Kidney (tissue), 22 donors: ENCODE results near the gene ARHGAP28. TPM values are rescaled to one million over a fixed set of nuclear protein-coding genes. Genes with fewer than 3 reads are reported as not detected.

ENCODE experiments used
- DNase-seq, 5 donors: peaks; one replicate each; pipeline ENCODE4 v3.0.0-alpha.2; 2013 to 2020
- FAIRE-seq: peaks from 2 replicates; lab custom pipeline; 2012; peaks lifted over from hg19 to GRCh38; lab: Jason Lieb, UNC
- H3K27ac ChIP-seq, 2 donors: one replicate each; pipeline ENCODE4 v1.7.0; 2013; ENCODE audit warnings: low read depth in 2 of 2, low read length in 2 of 2, inconsistent platforms in 1 of 2
- H3K27me3 ChIP-seq: one replicate; pipeline ENCODE4 v1.7.1; 2013; ENCODE audit warnings: low read length, inconsistent platforms; ENCODE audit not compliant: control insufficient read depth, insufficient read depth
- H3K36me3 ChIP-seq, 3 donors: one replicate each; pipeline versions ENCODE4 v1.7.0 to v1.7.1; 2013; ENCODE audit warnings: low read length in 3 of 3, control low read depth in 1 of 3, inconsistent platforms in 1 of 3; ENCODE audit not compliant: insufficient read depth in 3 of 3, control insufficient read depth in 2 of 3
- H3K4me1 ChIP-seq, 3 donors: one replicate each; pipeline versions ENCODE4 v1.7.0 to v1.7.1; 2013; ENCODE audit warnings: low read length in 3 of 3, inconsistent platforms in 1 of 3, low read depth in 1 of 3; ENCODE audit not compliant: control insufficient read depth in 2 of 3, insufficient read depth in 2 of 3
- H3K4me3 ChIP-seq, 3 donors: one replicate each; pipeline versions ENCODE4 v1.7.0 to v1.8.1; 2013; ENCODE audit warnings: low read length in 3 of 3, control low read depth in 1 of 3, inconsistent platforms in 1 of 3
- H3K9ac ChIP-seq, 3 donors: one replicate each; pipeline versions ENCODE4 v1.7.0 to v1.7.1; 2013; ENCODE audit warnings: low read length in 3 of 3, control low read depth in 1 of 3, inconsistent platforms in 1 of 3
- H3K9me3 ChIP-seq, 3 donors: one replicate each; pipeline versions ENCODE4 v1.7.0 to v1.7.1; 2013; ENCODE audit warnings: low read length in 3 of 3, control low read depth in 1 of 3, inconsistent platforms in 1 of 3; ENCODE audit not compliant: control insufficient read depth in 2 of 3, insufficient read depth in 1 of 3
- intact Hi-C: fragments of 100-400 bp; cut with DNase I; formaldehyde crosslinking; loops from one replicate; pipeline ENCODE4 v1.11.1; 2022
- long read RNA-seq, 10 donors: library from polyadenylated mRNA in 1 of 10; unstranded in 1 of 10; transcript quantifications; one replicate each; pipeline ENCODE4 v2.0.0 and lab custom pipeline, GENCODE V29; 2021 to 2026
- polyA plus RNA-seq: library from polyadenylated mRNA; stranded (reverse); fragments of 350-450 nt; fragmentation: Illumina TruSeq; extraction: RNeasy Lipid Tissue Mini Kit (QIAGEN cat#74804); gene quantifications from one replicate; pipeline ENCODE4 v1.2.3, GENCODE V29; 2014; ENCODE audit warnings: low read depth, low replicate concordance; ENCODE audit not compliant: insufficient read depth
- total RNA-seq: library from RNA; stranded (reverse); fragmentation: NEBNext Ultra II Directional; extraction: Animal tissue kit (Norgen Biotek cat#: 25700); gene quantifications from one replicate; pipeline ENCODE4 v1.2.1, GENCODE V29; 2021
- TF ChIP-seq, protein P1 (sequence below): IDR thresholded peaks from 3 replicates; pipeline ENCODE4 v1.5.1; 2012; ENCODE audit warnings: mild to moderate bottlenecking, moderate library complexity, borderline replicate concordance; ENCODE audit not compliant: insufficient read depth; ENCODE audit errors: extremely low read depth
- donor health status: control.
- donor health status: control.
- donor health status: control.
- donor health status: control.
- donor health status: control.
- donor health status: DM: yes; HTN: yes; CAD: no.
- donor health status: Normal renal cell carcinoma (clear cell type).

ARHGAP28 gene, protein sequence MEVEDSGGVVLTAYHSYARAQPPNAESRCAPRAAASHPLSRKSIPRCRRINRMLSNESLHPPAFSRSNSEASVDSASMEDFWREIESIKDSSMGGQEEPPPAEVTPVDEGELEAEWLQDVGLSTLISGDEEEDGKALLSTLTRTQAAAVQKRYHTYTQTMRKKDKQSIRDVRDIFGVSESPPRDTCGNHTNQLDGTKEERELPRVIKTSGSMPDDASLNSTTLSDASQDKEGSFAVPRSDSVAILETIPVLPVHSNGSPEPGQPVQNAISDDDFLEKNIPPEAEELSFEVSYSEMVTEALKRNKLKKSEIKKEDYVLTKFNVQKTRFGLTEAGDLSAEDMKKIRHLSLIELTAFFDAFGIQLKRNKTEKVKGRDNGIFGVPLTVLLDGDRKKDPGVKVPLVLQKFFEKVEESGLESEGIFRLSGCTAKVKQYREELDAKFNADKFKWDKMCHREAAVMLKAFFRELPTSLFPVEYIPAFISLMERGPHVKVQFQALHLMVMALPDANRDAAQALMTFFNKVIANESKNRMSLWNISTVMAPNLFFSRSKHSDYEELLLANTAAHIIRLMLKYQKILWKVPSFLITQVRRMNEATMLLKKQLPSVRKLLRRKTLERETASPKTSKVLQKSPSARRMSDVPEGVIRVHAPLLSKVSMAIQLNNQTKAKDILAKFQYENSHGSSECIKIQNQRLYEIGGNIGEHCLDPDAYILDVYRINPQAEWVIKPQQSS
- 4.6 TPM for total RNA-seq
- 4.6 TPM for polyA plus RNA-seq
- long read RNA-seq, donor 1, partial matches to known transcripts: 0 of 4 reads
- long read RNA-seq, donor 1, other reads (novel, unspliced or antisense): 0 of 4 reads
- long read RNA-seq, donor 2, transcript ARHGAP28-203 (18 exons, 2,295 nt): major isoform, 5 of 6 reads
- long read RNA-seq, donor 2, partial matches to known transcripts: 0 of 6 reads
- long read RNA-seq, donor 2, other reads (novel, unspliced or antisense): 0 of 6 reads
- long read RNA-seq, donor 3, full-length matches to known transcripts: 3 of 3 reads
- long read RNA-seq, donor 3, partial matches to known transcripts: 0 of 3 reads
- long read RNA-seq, donor 3, other reads (novel, unspliced or antisense): 0 of 3 reads
- long read RNA-seq, donor 4, transcript ARHGAP28-203 (18 exons, 2,295 nt): major isoform, 5 of 5 reads
- long read RNA-seq, donor 4, partial matches to known transcripts: 0 of 5 reads
- long read RNA-seq, donor 4, other reads (novel, unspliced or antisense): 0 of 5 reads
- long read RNA-seq, donor 5, partial matches to known transcripts: 0 of 1 reads
- long read RNA-seq, donor 5, other reads (novel, unspliced or antisense): 0 of 1 reads
- long read RNA-seq, donor 6, partial matches to known transcripts: 0 of 4 reads
- long read RNA-seq, donor 6, other reads (novel, unspliced or antisense): 0 of 4 reads
- long read RNA-seq, donor 7, partial matches to known transcripts: 0 of 4 reads
- long read RNA-seq, donor 7, other reads (novel, unspliced or antisense): 2 of 4 reads
- long read RNA-seq, donor 8, partial matches to known transcripts: 0 of 2 reads
- long read RNA-seq, donor 8, other reads (novel, unspliced or antisense): 0 of 2 reads
- long read RNA-seq, donor 9, partial matches to known transcripts: 0 of 2 reads
- long read RNA-seq, donor 9, other reads (novel, unspliced or antisense): 0 of 2 reads
- long read RNA-seq, donor 10, partial matches to known transcripts: 0 of 4 reads
- long read RNA-seq, donor 10, other reads (novel, unspliced or antisense): 0 of 4 reads

DNA sequence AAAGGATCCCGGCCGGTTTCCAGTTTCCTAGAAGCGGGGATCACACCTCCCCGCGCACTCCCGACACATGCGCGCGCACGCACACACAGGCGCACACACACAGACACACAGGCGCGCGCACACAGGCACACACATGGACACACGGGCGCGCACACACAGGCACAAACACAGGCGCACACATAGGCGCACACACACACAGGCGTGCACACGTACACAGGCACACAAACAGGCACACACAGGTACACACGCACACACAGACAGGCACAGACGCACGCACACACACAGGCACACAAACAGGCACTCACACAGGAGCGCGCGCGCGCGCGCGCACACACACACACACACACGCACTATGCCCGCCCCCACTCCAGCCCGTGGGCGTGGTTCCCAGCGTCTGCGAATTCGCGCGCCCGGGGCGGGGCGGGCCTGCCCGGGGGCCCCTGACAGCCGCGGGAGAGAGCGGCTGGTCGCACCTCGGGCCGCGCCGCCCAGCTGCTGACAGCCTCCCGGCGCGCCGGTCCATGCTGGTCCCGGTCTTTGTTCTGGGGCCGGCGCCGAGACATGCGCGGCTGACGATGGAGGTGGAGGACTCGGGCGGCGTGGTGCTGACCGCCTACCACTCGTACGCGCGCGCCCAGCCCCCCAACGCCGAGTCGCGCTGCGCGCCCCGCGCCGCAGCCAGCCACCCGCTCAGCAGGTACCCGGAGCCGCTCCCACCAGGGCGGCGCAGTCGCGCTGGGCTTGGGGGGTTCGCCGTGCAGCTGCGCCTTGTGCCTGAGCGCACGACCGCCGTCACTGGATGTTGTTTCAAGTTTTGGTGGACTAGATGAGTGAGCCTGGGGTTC is at the start of gene ARHGAP28:
TSS of gene ARHGAP28 (plus strand) at position 470 of the 845 bp plus-strand sequence. CDS start at position 576, 106 bp downstream.
- intact Hi-C loops: no loop called here
- Histone ChIP-seq H3K27me3 (no peaks in the 10 kb centered on the region), H3K4me3 (peak within 1 kb of the TSS; percentile 65 to 96 (median 81)), H3K9ac (peak within 1 kb of the TSS; percentile 0 to 93 (median 43)), H3K27ac (peak within 1 kb of the TSS; percentile 29 to 85), H3K36me3 (no peaks in the 10 kb centered on the region), H3K9me3 (no peaks in the 10 kb centered on the region), H3K4me1 (peaks cover 0 to 6% (median 6%) of the 10 kb centered on the region in 3 donors)
- TF ChIP-seq, protein P1, sequence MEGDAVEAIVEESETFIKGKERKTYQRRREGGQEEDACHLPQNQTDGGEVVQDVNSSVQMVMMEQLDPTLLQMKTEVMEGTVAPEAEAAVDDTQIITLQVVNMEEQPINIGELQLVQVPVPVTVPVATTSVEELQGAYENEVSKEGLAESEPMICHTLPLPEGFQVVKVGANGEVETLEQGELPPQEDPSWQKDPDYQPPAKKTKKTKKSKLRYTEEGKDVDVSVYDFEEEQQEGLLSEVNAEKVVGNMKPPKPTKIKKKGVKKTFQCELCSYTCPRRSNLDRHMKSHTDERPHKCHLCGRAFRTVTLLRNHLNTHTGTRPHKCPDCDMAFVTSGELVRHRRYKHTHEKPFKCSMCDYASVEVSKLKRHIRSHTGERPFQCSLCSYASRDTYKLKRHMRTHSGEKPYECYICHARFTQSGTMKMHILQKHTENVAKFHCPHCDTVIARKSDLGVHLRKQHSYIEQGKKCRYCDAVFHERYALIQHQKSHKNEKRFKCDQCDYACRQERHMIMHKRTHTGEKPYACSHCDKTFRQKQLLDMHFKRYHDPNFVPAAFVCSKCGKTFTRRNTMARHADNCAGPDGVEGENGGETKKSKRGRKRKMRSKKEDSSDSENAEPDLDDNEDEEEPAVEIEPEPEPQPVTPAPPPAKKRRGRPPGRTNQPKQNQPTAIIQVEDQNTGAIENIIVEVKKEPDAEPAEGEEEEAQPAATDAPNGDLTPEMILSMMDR: peak; percentile 37
- peak; percentile 88 to 98 (median 97) for DNase-seq
- FAIRE-seq: no peak

DNA sequence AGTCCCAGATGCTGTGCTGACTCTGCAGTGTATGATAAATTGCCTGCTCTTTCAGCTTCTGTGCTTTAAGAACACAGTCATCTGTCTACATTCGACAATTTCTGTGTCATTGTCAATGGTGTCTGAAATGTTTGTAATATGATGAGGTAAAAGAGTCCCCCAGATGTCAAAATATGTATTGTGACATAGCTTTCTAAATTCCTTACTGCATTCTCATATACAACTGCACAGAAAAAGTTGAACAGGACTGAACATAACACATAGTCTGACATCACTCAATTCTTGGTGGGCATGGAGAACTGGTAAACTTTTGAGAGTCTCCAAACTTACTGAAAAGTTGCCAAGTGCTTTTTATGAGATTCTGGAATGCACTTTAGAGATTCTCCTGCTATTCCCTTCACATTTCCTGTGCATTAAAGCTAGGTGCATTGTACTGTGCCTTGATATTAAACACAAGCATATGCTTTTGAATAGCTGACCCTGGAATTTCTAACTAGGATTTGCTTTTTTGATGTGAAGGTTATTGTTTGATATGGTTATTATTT is 48.1 kb upstream of the ARHGAP28 start:
- Histone ChIP-seq H3K4me3 (no peak overlapping the region), H3K36me3 (no peaks in the 10 kb centered on the region), H3K4me1 (no peaks in the 10 kb centered on the region), H3K27ac (no peak overlapping the region), H3K27me3 (no peaks in the 10 kb centered on the region), H3K9me3 (no peaks in the 10 kb centered on the region), H3K9ac (no peak overlapping the region)
- TF ChIP-seq, protein P1: no peak
- DNase-seq (no peak), FAIRE-seq (no peak)
- intact Hi-C loops: no loop called here
